ENCODE data around the gene ADGRL2. TPM values are rescaled to one million over a fixed set of nuclear protein-coding genes. Genes with fewer than 3 reads are reported as not detected.
A peak's percentile ranks its signal among the peaks of the same experiment; 100 is the strongest.

Gene ADGRL2
- total and polyA plus RNA-seq, 11 donors: 16.9 to 82.8 (median 54.3) TPM

DNA sequence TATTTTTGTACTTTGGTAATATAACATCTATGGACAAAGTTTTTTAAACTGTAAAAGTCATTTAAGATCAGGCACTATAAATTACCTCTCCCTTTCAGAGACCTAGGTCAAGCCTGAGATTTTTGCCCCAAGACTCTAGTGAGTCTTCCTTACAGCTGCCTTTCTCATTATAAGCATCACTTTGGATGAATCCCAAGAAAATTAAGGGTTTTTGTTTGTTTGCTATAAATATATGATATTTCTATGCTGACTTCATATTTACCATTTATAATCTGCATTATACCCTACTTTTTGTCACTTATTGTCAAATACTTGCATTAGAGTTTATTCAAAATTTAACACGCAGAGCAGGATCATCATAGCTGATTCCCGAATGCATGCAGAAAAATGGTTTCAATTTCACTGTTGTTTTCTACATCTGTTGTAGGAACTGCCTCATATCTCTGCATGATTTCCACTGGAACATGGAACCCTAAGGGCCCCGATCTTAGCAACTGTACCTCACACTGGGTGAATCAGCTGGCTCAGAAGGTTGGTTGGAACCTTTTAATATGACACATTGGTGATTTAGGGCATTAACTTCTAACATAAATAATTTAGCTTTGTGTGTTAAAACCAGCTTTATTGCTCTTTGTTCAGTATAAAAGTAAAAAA is 150.0 kb downstream of the ADGRL2 start:
- DNase-seq (no peak), ATAC-seq (no peak)
- Histone ChIP-seq H3K9me3 (no peaks in the 10 kb centered on the region), H3K27me3 (no peaks in the 10 kb centered on the region), H3K36me3 (peaks cover 0 to 35% (median 3%) of the 10 kb centered on the region in 9 donors), H3K4me1 (peaks cover 0 to 25% (median 4%) of the 10 kb centered on the region in 12 donors), H3K4me3 (peak overlapping the region in 2 of 12 donors; percentile 5 to 20), H3K27ac (no peak overlapping the region)
- TF ChIP-seq, protein P1, sequence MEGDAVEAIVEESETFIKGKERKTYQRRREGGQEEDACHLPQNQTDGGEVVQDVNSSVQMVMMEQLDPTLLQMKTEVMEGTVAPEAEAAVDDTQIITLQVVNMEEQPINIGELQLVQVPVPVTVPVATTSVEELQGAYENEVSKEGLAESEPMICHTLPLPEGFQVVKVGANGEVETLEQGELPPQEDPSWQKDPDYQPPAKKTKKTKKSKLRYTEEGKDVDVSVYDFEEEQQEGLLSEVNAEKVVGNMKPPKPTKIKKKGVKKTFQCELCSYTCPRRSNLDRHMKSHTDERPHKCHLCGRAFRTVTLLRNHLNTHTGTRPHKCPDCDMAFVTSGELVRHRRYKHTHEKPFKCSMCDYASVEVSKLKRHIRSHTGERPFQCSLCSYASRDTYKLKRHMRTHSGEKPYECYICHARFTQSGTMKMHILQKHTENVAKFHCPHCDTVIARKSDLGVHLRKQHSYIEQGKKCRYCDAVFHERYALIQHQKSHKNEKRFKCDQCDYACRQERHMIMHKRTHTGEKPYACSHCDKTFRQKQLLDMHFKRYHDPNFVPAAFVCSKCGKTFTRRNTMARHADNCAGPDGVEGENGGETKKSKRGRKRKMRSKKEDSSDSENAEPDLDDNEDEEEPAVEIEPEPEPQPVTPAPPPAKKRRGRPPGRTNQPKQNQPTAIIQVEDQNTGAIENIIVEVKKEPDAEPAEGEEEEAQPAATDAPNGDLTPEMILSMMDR (IDR thresholded peaks at IDR 0.05): no peak
- no peak for TF ChIP-seq POLR2A (IDR thresholded peaks at IDR 0.05)
- intact Hi-C loops (cut with DNase I): loop anchor here in 1 of 10 donors (10.0 kb wide), 1 partner anchor 126 kb away; no protein-coding TSS in a partner anchor
- WGBS, 4 donors: 56 to 74% (median 63%) methylated on average over 3 of the region's 3 CpGs

DNA sequence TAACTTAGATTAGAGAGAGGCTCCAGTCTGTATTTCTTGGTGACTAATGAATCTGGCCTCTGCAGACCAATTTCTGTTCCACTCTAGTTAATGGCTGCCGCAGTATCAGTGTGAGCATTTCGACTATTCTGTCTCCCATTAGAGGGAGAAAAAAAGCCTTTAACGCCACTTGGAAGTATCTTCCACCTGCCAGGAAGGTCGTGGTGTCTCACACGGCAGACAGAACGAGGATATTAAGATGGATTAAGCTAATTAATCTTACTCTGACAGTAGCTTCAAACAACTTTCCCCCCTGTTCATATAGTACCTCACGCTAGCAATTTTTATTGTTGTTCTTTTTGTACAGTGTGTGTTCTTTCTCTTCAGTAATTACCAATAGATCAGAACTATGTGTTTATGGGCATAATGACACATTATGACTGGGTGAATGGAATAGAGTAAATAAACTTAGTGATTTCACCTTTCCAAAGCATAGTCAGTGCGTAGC is 153.8 kb downstream of the ADGRL2 start:
- Histone ChIP-seq H3K4me1 (peaks cover 0 to 11% (median 0%) of the 10 kb centered on the region in 12 donors), H3K9me3 (peaks cover 0 to 12% (median 0%) of the 10 kb centered on the region in 12 donors), H3K4me3 (no peak overlapping the region), H3K27me3 (no peaks in the 10 kb centered on the region), H3K27ac (no peak overlapping the region), H3K36me3 (peaks cover 0 to 55% (median 10%) of the 10 kb centered on the region in 9 donors)
- DNase-seq (no peak), ATAC-seq (no peak)
- TF ChIP-seq, protein P1 (IDR thresholded peaks at IDR 0.05): no peak
- TF ChIP-seq POLR2A (IDR thresholded peaks at IDR 0.05): no peak
- intact Hi-C loops (cut with DNase I): loop anchor here in 1 of 10 donors (10.0 kb wide), 1 partner anchor 130 kb away; no protein-coding TSS in a partner anchor
- WGBS, 4 donors: 91 to 92% (median 91%) methylated on average over 8 of the region's 8 CpGs

DNA sequence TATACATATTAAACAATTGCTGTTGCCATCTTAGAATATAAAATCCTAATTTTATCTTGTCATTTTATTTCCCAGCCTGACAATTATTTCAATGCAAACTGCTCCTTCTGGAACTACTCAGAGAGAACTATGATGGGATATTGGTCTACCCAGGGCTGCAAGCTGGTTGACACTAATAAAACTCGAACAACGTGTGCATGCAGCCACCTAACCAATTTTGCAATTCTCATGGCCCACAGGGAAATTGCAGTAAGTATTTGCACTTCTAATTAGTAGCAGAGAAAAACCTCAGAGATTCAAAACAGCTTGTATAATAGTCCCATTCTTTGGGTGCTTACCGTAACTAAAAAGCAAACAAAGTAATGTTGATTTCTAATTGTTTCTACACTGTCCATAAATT is 167.2 kb downstream of the ADGRL2 start:
- no peaks in the 10 kb centered on the region for H3K9me3 ChIP-seq
- no peak overlapping the region for H3K4me3 ChIP-seq
- H3K4me1 ChIP-seq: no peaks in the 10 kb centered on the region
- no peak overlapping the region for H3K27ac ChIP-seq
- no peaks in the 10 kb centered on the region for H3K27me3 ChIP-seq
- intact Hi-C loops (cut with DNase I): no loop called here
- TF ChIP-seq, protein P1 (IDR thresholded peaks at IDR 0.05): no peak
- TF ChIP-seq POLR2A (IDR thresholded peaks at IDR 0.05): no peak
- ATAC-seq (no peak), DNase-seq (no peak)
- H3K36me3 ChIP-seq: peaks cover 0 to 72% (median 23%) of the 10 kb centered on the region in 9 donors
- WGBS, 4 donors: 86 to 94% (median 93%) methylated on average over 3 of the region's 3 CpGs

DNA sequence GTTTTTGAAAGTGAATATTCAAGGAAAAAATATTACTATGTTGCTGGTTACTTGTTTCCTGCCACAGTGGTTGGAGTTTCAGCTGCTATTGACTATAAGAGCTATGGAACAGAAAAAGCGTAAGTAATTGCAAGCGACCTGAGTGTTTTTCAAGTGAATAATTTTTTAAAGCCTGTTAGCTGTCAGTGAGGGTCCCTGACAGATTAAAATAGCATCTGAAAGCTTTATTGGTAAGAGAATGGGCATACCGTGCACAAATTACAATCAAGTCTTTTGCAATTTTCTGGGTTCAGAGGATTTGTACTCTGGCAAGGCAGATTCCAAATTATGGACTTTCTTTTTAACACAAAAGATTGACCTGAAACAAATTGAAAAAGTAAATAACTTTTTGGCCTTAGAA is 169.7 kb downstream of the ADGRL2 start:
- ATAC-seq (no peak), DNase-seq (no peak)
- Histone ChIP-seq H3K4me3 (no peak overlapping the region), H3K4me1 (peaks cover 0 to 6% (median 0%) of the 10 kb centered on the region in 12 donors), H3K27ac (no peak overlapping the region), H3K9me3 (no peaks in the 10 kb centered on the region), H3K27me3 (no peaks in the 10 kb centered on the region), H3K36me3 (peaks cover 0 to 82% (median 23%) of the 10 kb centered on the region in 9 donors)
- 92 to 98% (median 98%) methylated on average over 3 of the region's 3 CpGs for WGBS, 4 donors
- no peak for TF ChIP-seq POLR2A (IDR thresholded peaks at IDR 0.05)
- TF ChIP-seq, protein P1 (IDR thresholded peaks at IDR 0.05): no peak
- intact Hi-C loops (cut with DNase I): loop anchor here in 5 of 10 donors (10.0 kb wide), 1 partner anchor 166 kb away; the partner anchor contains the start of gene ADGRL2 (in 5 of the 5)
